ENCODE measurements around the gene ALDH4A1.

The ALDH4A1 gene

DNA sequence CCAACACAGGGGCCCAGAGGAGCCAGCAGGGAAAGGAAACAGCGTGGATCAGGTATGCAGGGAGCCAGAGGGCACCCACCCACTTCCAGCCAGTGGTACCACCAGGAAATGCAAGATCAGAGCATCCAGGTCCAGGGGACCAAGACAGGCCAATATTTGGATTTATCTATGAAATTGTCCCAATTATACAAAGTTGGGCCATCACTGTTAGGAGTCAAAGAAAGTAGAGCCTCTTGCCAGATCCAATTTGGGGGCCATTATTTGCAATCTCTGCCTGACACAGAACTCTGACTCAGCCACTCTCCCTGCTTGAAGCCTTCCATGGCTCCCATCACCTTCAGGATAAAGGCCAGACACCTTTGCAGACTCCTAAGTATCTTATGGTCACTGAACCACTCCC, 21.8 kb downstream of the ALDH4A1 start:
- TF ChIP-seq, protein P1, sequence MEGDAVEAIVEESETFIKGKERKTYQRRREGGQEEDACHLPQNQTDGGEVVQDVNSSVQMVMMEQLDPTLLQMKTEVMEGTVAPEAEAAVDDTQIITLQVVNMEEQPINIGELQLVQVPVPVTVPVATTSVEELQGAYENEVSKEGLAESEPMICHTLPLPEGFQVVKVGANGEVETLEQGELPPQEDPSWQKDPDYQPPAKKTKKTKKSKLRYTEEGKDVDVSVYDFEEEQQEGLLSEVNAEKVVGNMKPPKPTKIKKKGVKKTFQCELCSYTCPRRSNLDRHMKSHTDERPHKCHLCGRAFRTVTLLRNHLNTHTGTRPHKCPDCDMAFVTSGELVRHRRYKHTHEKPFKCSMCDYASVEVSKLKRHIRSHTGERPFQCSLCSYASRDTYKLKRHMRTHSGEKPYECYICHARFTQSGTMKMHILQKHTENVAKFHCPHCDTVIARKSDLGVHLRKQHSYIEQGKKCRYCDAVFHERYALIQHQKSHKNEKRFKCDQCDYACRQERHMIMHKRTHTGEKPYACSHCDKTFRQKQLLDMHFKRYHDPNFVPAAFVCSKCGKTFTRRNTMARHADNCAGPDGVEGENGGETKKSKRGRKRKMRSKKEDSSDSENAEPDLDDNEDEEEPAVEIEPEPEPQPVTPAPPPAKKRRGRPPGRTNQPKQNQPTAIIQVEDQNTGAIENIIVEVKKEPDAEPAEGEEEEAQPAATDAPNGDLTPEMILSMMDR (IDR thresholded peaks at IDR 0.05; ENCODE audit: borderline replicate concordance, insufficient read depth, low read depth, low read length), result no peak
- H3K4me3 ChIP-seq (ENCODE audit: low read depth, low read length), result no peak overlapping the region

GRCh38 chr1:18879791-18880309, 22.5 kb downstream of the ALDH4A1 start:
- TF ChIP-seq, protein P1 (IDR thresholded peaks at IDR 0.05; ENCODE audit: borderline replicate concordance, insufficient read depth, low read depth, low read length), result no peak
- H3K4me3 ChIP-seq (ENCODE audit: low read depth, low read length), result no peak overlapping the region

- TF ChIP-seq, protein P1 (IDR thresholded peaks at IDR 0.05; ENCODE audit: borderline replicate concordance, insufficient read depth, low read depth, low read length), result no peak
- no peak overlapping the region for H3K4me3 ChIP-seq (ENCODE audit: low read depth, low read length)
Measured at GRCh38 chr1:18879215-18879790, 23.1 kb downstream of the ALDH4A1 start.

DNA sequence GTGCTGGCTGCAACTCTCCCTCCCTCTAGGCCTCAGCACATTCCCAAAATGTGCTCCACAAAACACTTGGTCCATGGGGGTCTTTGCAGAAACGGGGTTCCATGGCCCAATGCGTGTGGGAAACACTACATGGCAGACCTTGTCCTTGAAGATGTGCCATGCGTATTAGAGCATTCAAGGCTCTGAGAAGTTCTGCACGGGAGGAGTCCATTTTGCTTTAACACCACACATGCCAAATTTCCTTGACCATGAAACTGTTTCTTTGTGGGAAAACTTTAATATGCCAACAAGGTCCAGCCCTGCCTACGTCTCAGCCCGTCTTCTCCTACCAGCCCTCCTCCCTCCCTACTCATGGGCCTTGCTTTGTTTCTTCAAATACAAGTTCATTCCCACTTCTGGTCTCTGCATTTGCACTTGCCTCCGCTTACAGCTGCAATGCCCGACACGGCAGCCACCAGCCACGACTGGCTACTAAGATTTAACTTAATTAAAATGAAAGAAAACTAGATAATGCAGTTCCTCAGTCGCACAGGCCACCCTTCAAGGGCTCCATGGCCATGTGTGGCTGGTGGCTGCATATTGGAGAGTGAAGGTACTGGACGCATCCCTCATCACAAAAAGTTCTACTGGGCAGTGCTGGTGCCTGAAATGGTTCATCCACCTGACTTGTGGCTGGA, 23.7 kb downstream of the ALDH4A1 start:
- TF ChIP-seq, protein P1 (IDR thresholded peaks at IDR 0.05; ENCODE audit: borderline replicate concordance, insufficient read depth, low read depth, low read length), result no peak
- H3K4me3 ChIP-seq (ENCODE audit: low read depth, low read length), result no peak overlapping the region

GRCh38 chr1:18877282-18877681, 25.1 kb downstream of the ALDH4A1 start:
- TF ChIP-seq, protein P1 (IDR thresholded peaks at IDR 0.05; ENCODE audit: borderline replicate concordance, insufficient read depth, low read depth, low read length), result no peak
- H3K4me3 ChIP-seq (ENCODE audit: low read depth, low read length), result no peak overlapping the region

DNA sequence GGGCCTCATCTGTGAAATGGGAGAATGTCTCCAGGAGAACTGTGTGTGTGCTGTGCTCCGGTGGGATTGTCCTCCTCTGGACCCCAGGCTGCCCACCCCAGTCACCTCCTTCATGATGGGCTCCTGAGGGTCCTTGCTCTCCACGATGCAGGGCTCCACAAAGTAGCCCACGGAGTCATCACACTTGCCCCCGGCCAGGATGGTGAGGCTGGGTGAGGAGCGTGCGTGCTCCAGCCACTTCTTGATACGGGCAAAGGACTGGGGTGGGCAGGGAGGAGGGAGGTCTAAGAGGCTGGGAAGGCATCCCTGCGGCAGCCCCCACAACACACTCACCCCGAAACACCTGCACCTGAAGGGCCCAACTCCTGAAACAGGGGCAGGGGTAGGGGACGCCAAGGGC, 26.1 kb downstream of the ALDH4A1 start:
- TF ChIP-seq, protein P1 (IDR thresholded peaks at IDR 0.05; ENCODE audit: borderline replicate concordance, insufficient read depth, low read depth, low read length), result no peak
- H3K4me3 ChIP-seq (ENCODE audit: low read depth, low read length), result no peak overlapping the region

- no peak overlapping the region for H3K4me3 ChIP-seq (ENCODE audit: low read depth, low read length)
- TF ChIP-seq, protein P1 (IDR thresholded peaks at IDR 0.05; ENCODE audit: borderline replicate concordance, insufficient read depth, low read depth, low read length), result no peak
Measured at GRCh38 chr1:18875796-18876128, 26.6 kb downstream of the ALDH4A1 start.

Data from GM12875 (cell line).